Breast epithelium (tissue), 3 donors: ENCODE results near the gene CIB2.

Experiments used
- POLR2A ChIP-seq: fragments of 450-650 bp; IDR thresholded peaks from one replicate; pipeline ENCODE4 v1.6.1; 2016; ENCODE audit warnings: antibody characterized with exemption, mild to moderate bottlenecking, moderate library complexity
- TF ChIP-seq, protein P1 (sequence below), 3 donors: fragments of 450-650 bp; IDR thresholded peaks; one replicate each; pipeline ENCODE4 v1.5.1; 2016 to 2017; ENCODE audit warnings: antibody characterized with exemption in 3 of 3, mild to moderate bottlenecking in 3 of 3, moderate library complexity in 3 of 3

DNA sequence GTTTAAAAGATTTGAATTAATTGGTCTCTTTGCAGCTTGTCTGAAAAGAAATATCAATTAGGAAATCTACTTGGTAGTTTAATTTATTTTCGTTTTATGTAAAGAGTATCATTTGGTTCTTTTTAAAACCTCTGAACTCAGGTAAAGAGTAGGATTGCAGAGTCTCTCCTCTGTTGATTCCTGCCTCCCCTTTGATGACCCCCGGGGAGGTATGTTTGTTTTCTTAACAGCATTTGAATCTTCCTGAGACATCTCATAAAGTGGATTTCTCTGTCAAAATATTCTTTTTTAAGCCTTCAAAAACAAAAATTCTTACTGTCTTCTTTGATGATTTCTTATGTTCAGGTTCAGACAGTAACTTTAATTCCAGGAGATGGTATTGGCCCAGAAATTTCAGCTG lies 26.0 kb upstream of the CIB2 start:
- TF ChIP-seq, protein P1, sequence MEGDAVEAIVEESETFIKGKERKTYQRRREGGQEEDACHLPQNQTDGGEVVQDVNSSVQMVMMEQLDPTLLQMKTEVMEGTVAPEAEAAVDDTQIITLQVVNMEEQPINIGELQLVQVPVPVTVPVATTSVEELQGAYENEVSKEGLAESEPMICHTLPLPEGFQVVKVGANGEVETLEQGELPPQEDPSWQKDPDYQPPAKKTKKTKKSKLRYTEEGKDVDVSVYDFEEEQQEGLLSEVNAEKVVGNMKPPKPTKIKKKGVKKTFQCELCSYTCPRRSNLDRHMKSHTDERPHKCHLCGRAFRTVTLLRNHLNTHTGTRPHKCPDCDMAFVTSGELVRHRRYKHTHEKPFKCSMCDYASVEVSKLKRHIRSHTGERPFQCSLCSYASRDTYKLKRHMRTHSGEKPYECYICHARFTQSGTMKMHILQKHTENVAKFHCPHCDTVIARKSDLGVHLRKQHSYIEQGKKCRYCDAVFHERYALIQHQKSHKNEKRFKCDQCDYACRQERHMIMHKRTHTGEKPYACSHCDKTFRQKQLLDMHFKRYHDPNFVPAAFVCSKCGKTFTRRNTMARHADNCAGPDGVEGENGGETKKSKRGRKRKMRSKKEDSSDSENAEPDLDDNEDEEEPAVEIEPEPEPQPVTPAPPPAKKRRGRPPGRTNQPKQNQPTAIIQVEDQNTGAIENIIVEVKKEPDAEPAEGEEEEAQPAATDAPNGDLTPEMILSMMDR (IDR thresholded peaks at IDR 0.05): no peak
- TF ChIP-seq POLR2A: no peak
